Caco-2 (cell line): Measurements from ENCODE around the gene OR2A25. TPM values are rescaled to one million over a fixed set of nuclear protein-coding genes. Genes with fewer than 3 reads are reported as not detected.

Experiments used
- BruUV-seq: library from RNA; stranded (reverse); fragments of 400-500 nt; replicated peaks from 2 replicates; lab custom pipeline; 2021; lab: Mats Ljungman, UMichigan
- CTCF ChIA-PET: fragments of 300-600 bp; sonication (Branson Sonifier 250); formaldehyde crosslinking; loops from one replicate; lab custom pipeline; 2022; ENCODE audit warnings: antibody characterized with exemption; lab: Charles Lee
- POLR2A ChIA-PET: fragments of 300-600 bp; sonication (Branson Sonifier 250); formaldehyde crosslinking; loops from one replicate; lab custom pipeline; 2022; ENCODE audit warnings: antibody characterized with exemption; lab: Charles Lee
- DNase-seq, 2 experiments: peaks; one replicate each; pipeline versions ENCODE4 v3.0.0 to v3.0.0-alpha.2; 2020 to 2022
- H3K27me3 ChIP-seq: replicated peaks from 2 replicates; pipeline ENCODE4 v1.6.0; 2011; ENCODE audit warnings: low read length; ENCODE audit not compliant: control insufficient read depth, insufficient read depth
- H3K36me3 ChIP-seq: 2 replicates; pipeline ENCODE4 v1.5.1; 2011; ENCODE audit warnings: low read length; ENCODE audit not compliant: control insufficient read depth, insufficient read depth
- H3K4me1 ChIP-seq: fragments of 250-450 bp; sonication (Bioruptor Pico); 2 replicates; pipeline ENCODE4 v1.5.1; 2020; ENCODE audit warnings: mild to moderate bottlenecking
- H3K4me3 ChIP-seq: 2 replicates; pipeline ENCODE4 v1.5.1; 2011; ENCODE audit warnings: low read depth, mild to moderate bottlenecking, control low read depth, low read length
- H3K9me3 ChIP-seq: fragments of 250-450 bp; sonication (Bioruptor Pico); 2 replicates; pipeline ENCODE4 v1.5.1; 2020; ENCODE audit warnings: mild to moderate bottlenecking, moderate library complexity
- H3K27ac Mint-ChIP-seq: one replicate; pipeline ENCODE4 v1.8.0; 2022; ENCODE audit warnings: mixed read lengths; ENCODE audit not compliant: unreplicated experiment
- H3K27me3 Mint-ChIP-seq: one replicate; pipeline ENCODE4 v1.8.0; 2022; ENCODE audit warnings: mixed read lengths; ENCODE audit not compliant: insufficient read depth, unreplicated experiment
- H3K36me3 Mint-ChIP-seq: one replicate; pipeline ENCODE4 v1.8.0; 2022; ENCODE audit warnings: mild to moderate bottlenecking, mixed read lengths; ENCODE audit not compliant: insufficient read depth, unreplicated experiment
- H3K4me1 Mint-ChIP-seq: one replicate; pipeline ENCODE4 v1.8.0; 2022; ENCODE audit warnings: low read depth, mixed read lengths; ENCODE audit not compliant: unreplicated experiment
- H3K4me3 Mint-ChIP-seq: one replicate; pipeline ENCODE4 v1.8.0; 2022; ENCODE audit warnings: mild to moderate bottlenecking, moderate library complexity, mixed read lengths; ENCODE audit not compliant: unreplicated experiment
- H3K9me3 Mint-ChIP-seq: one replicate; pipeline ENCODE4 v1.8.0; 2022; ENCODE audit warnings: mixed read lengths; ENCODE audit not compliant: unreplicated experiment
- intact Hi-C: fragments of 100-400 bp; cut with micrococcal nuclease; formaldehyde crosslinking; loops from one replicate; pipeline ENCODE4 v1.10.0; 2022; ENCODE audit not compliant: unreplicated experiment
- total RNA-seq: library from RNA; stranded (reverse); gene quantifications from 2 replicates; pipeline ENCODE4 v1.2.3, GENCODE V29; 2022
- TF ChIP-seq, protein P1 (sequence below), 2 experiments: fragments of 200-600 bp in 1 of 2; IDR thresholded peaks; 1 replicate in 1 of 2; 2 replicates in 1 of 2; pipeline versions ENCODE4 v1.5.1 to v1.8.0; 2011 to 2022; ENCODE audit warnings: antibody characterized with exemption in 1 of 2, control low read depth in 1 of 2, inconsistent platforms in 1 of 2, low read depth in 1 of 2, low read length in 1 of 2, mild to moderate bottlenecking in 1 of 2, moderate library complexity in 1 of 2; ENCODE audit not compliant: insufficient read depth in 1 of 2, severe bottlenecking in 1 of 2, unreplicated experiment in 1 of 2

OR2A25 gene
- total RNA-seq, 1 experiment from 2014 or later: not detected

DNA sequence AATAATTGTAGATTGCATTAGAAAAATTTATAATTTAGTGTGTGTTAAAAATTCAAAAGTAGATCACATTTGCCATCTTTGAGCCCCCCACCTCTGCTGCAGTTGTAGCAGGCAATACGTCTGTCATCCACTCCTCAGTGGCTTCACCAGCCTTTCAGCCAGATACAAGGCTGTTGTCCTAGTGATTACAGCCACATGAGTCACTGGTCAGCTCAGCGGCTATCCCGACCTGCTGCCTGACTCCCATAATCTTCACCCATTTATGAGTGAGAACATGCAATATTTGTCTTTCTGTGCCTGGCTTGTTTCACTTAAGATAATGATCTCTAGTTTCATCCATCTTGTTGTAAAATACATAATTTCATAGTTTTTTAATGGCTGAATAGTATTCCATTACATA is 11.7 kb upstream of the OR2A25 start:
- Mint-ChIP-seq H3K9me3 (peaks cover 11% of the 10 kb centered on the region), H3K36me3 (no peaks in the 10 kb centered on the region), H3K4me3 (no peak overlapping the region), H3K27me3 (no peaks in the 10 kb centered on the region), H3K4me1 (peaks cover 2% of the 10 kb centered on the region), H3K27ac (no peak overlapping the region)
- no peaks in the 10 kb centered on the region for H3K36me3 ChIP-seq
- DNase-seq: peak; percentile 61 to 62
- ChIA-PET POLR2A (no interaction called here), CTCF (no interaction called here)
- H3K4me3 ChIP-seq: no peak overlapping the region
- TF ChIP-seq, protein P1, sequence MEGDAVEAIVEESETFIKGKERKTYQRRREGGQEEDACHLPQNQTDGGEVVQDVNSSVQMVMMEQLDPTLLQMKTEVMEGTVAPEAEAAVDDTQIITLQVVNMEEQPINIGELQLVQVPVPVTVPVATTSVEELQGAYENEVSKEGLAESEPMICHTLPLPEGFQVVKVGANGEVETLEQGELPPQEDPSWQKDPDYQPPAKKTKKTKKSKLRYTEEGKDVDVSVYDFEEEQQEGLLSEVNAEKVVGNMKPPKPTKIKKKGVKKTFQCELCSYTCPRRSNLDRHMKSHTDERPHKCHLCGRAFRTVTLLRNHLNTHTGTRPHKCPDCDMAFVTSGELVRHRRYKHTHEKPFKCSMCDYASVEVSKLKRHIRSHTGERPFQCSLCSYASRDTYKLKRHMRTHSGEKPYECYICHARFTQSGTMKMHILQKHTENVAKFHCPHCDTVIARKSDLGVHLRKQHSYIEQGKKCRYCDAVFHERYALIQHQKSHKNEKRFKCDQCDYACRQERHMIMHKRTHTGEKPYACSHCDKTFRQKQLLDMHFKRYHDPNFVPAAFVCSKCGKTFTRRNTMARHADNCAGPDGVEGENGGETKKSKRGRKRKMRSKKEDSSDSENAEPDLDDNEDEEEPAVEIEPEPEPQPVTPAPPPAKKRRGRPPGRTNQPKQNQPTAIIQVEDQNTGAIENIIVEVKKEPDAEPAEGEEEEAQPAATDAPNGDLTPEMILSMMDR (IDR thresholded peaks at IDR 0.05; ENCODE audit: insufficient read depth in 1 of 2, low read depth in 1 of 2, low read length in 1 of 2, severe bottlenecking in 1 of 2, unreplicated experiment in 1 of 2): no peak
- no peaks in the 10 kb centered on the region for H3K27me3 ChIP-seq
- no TSS peak for BruUV-seq
- intact Hi-C loops: loop anchor here (2.0 kb wide), 1 partner anchor 25 kb away; no protein-coding TSS in a partner anchor
- H3K4me1 ChIP-seq: no peaks in the 10 kb centered on the region
- 0 out of 2 replicates have a peak, but pooled peaks cover 14% of the 10 kb centered on the region for H3K9me3 ChIP-seq

DNA sequence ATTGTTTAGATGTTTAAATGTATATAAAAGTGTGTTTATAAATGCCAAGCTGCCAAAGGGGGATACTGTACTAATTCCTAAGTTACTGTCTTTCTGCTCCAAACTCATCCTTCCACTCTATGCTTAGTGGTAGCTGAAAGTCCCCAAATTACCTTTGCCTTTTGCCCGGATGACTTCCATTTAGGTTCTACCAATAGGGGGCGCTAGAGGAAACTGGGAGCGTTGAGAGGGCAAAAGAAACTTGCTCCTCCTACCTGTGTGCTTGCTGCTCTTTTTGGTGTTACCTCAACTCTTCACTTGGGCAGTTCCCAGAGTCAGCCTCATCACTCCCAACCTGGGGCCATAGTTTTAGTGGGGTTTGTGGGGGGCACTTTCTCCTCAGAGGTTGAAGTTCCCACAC is 5.9 kb upstream of the OR2A25 start:
- no peak for DNase-seq
- intact Hi-C loops: no loop called here
- Mint-ChIP-seq H3K9me3 (peaks cover 18% of the 10 kb centered on the region), H3K27ac (no peak overlapping the region), H3K4me3 (no peak overlapping the region), H3K27me3 (no peaks in the 10 kb centered on the region), H3K36me3 (no peaks in the 10 kb centered on the region), H3K4me1 (peaks cover 15% of the 10 kb centered on the region)
- no TSS peak for BruUV-seq
- no peaks in the 10 kb centered on the region for H3K27me3 ChIP-seq
- CTCF ChIA-PET: interaction anchor here (1.2 kb wide), 1 partner anchor 64 kb away, joined by 4 read pairs; no protein-coding TSS in a partner anchor
- H3K9me3 ChIP-seq: 0 out of 2 replicates have a peak, but pooled peaks cover 11% of the 10 kb centered on the region
- POLR2A ChIA-PET: no interaction called here
- TF ChIP-seq, protein P1 (IDR thresholded peaks at IDR 0.05; ENCODE audit: insufficient read depth in 1 of 2, low read depth in 1 of 2, low read length in 1 of 2, severe bottlenecking in 1 of 2, unreplicated experiment in 1 of 2): peak; percentile 6 to 43
- no peaks in the 10 kb centered on the region for H3K4me1 ChIP-seq
- H3K4me3 ChIP-seq: no peak overlapping the region
- no peaks in the 10 kb centered on the region for H3K36me3 ChIP-seq

DNA sequence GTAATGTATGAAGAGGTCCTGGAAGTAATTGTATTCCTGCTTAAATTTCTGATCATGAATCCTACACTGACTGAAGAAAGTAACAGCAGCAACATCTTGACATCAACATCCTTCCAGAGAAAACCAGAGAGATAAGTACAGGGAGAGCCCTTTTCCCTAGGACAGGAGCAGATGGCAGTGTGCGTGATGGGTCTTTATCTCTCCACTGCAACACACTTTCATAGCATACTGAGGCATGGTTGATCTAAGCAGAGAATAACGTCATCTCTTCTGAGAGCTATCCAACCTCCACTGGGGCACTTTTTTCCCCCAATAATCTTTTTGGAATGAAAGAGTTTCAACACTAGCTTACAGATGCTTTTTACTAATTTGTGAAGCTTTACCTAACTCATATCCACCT is 342 bp downstream of the OR2A25 start:
- Mint-ChIP-seq H3K4me3 (no peak overlapping the region), H3K36me3 (no peaks in the 10 kb centered on the region), H3K27me3 (no peaks in the 10 kb centered on the region), H3K9me3 (peaks cover 8% of the 10 kb centered on the region), H3K27ac (no peak overlapping the region), H3K4me1 (peaks cover 9% of the 10 kb centered on the region)
- Histone ChIP-seq H3K4me3 (no peak overlapping the region), H3K9me3 (no peaks in the 10 kb centered on the region), H3K36me3 (no peaks in the 10 kb centered on the region), H3K27me3 (no peaks in the 10 kb centered on the region), H3K4me1 (no peaks in the 10 kb centered on the region)
- intact Hi-C loops: no loop called here
- POLR2A ChIA-PET: no interaction called here
- DNase-seq: no peak
- CTCF ChIA-PET: no interaction called here
- no TSS peak for BruUV-seq
- TF ChIP-seq, protein P1 (IDR thresholded peaks at IDR 0.05; ENCODE audit: insufficient read depth in 1 of 2, low read depth in 1 of 2, low read length in 1 of 2, severe bottlenecking in 1 of 2, unreplicated experiment in 1 of 2): no peak
